ENCODE measurements around the gene JAZF1.

GRCh38 chr7:28033386-28033785 is 147.2 kb downstream of the JAZF1 start:
- TF ChIP-seq CTCF (IDR thresholded peaks at IDR 0.05) (no peak), POLR2A (IDR thresholded peaks at IDR 0.05) (no peak), POLR2AphosphoS5 (IDR thresholded peaks at IDR 0.05) (no peak)

All from breast epithelium (tissue), 3 donors.